ENCODE results near the gene CHFR. TPM values are rescaled to one million over a fixed set of nuclear protein-coding genes. Genes with fewer than 3 reads are reported as not detected.
"Not testable (repeated sequence)": the region's sequence is repeated elsewhere in the genome, so short reads cannot be mapped to it uniquely, and the experiment has no call there.

The CHFR gene
- total RNA-seq, 2 experiments from 2014 or later = 93.6 to 96.1 TPM

- Mint-ChIP-seq H3K27me3 (no peaks in the 10 kb centered on the region), H3K36me3 (peaks cover 34% of the 10 kb centered on the region), H3K4me3 (no peak overlapping the region), H3K9me3 (no peaks in the 10 kb centered on the region), H3K4me1 (peaks cover 42% of the 10 kb centered on the region), H3K27ac (no peak overlapping the region)
- ATAC-seq (ENCODE audit: low read depth) (no peak), DNase-seq (no peak)
- POLR2A ChIA-PET = no interaction called here
These were observed 55.6 kb downstream of the CHFR start for GRCh38 chr12:132831771-132832170.

GRCh38 chr12:132828706-132829534 lies 58.5 kb downstream of the CHFR start, which contains the start of gene GOLGA3:
Gene GOLGA3 (minus strand): TSS chr12:132828869. CDS start chr12:132822128, 6,741 bp downstream.
- DNase-seq (peak; percentile 98), ATAC-seq (ENCODE audit: low read depth) (peak; percentile 79)
- H3K9me3 Mint-ChIP-seq = no peaks in the 10 kb centered on the region
- H3K4me1 Mint-ChIP-seq = peaks cover 34% of the 10 kb centered on the region
- H3K36me3 Mint-ChIP-seq = peaks cover 37% of the 10 kb centered on the region
- no peaks in the 10 kb centered on the region for H3K27me3 Mint-ChIP-seq
- POLR2A ChIA-PET = interaction anchor here (0.6 to 2.3 kb wide), 13 partner anchors 9 to 251 kb away, joined by 3 to 26 read pairs (median 4); partner anchors contain the start of genes CHFR and ZNF26
- peak within 1 kb of the TSS; percentile 100 for H3K27ac Mint-ChIP-seq
- H3K4me3 Mint-ChIP-seq = peak within 1 kb of the TSS; percentile 97

GRCh38 chr12:132827763-132828703 lies 59.4 kb downstream of the CHFR start:
- H3K4me1 Mint-ChIP-seq = peaks cover 27% of the 10 kb centered on the region
- H3K36me3 Mint-ChIP-seq = peaks cover 33% of the 10 kb centered on the region
- POLR2A ChIA-PET = interaction anchor here (1.0 to 2.3 kb wide), 8 partner anchors 8 to 81 kb away, joined by 3 to 26 read pairs (median 4); partner anchors contain the start of gene CHFR
- H3K27me3 Mint-ChIP-seq = no peaks in the 10 kb centered on the region
- DNase-seq = peak; percentile 59
- H3K4me3 Mint-ChIP-seq = peak overlapping the region; percentile 90
- H3K9me3 Mint-ChIP-seq = no peaks in the 10 kb centered on the region
- ATAC-seq (ENCODE audit: low read depth) = peak; percentile 35
- peak overlapping the region; percentile 94 for H3K27ac Mint-ChIP-seq

- no peaks in the 10 kb centered on the region for H3K27me3 Mint-ChIP-seq
- ATAC-seq (ENCODE audit: low read depth) (no peak), DNase-seq (no peak)
- no peak overlapping the region for H3K27ac Mint-ChIP-seq
- peaks cover 27% of the 10 kb centered on the region for H3K4me1 Mint-ChIP-seq
- H3K4me3 Mint-ChIP-seq = no peak overlapping the region
- POLR2A ChIA-PET = no interaction called here
- no peaks in the 10 kb centered on the region for H3K9me3 Mint-ChIP-seq
- peaks cover 25% of the 10 kb centered on the region for H3K36me3 Mint-ChIP-seq
These were observed 61.5 kb downstream of the CHFR start for GRCh38 chr12:132825861-132826260.

- Mint-ChIP-seq H3K36me3 (peaks cover 27% of the 10 kb centered on the region), H3K9me3 (no peaks in the 10 kb centered on the region), H3K4me1 (peaks cover 27% of the 10 kb centered on the region), H3K27me3 (no peaks in the 10 kb centered on the region), H3K27ac (no peak overlapping the region), H3K4me3 (no peak overlapping the region)
- DNase-seq = no peak
- POLR2A ChIA-PET = no interaction called here
- ATAC-seq (ENCODE audit: low read depth) = no peak
These were observed 62.3 kb downstream of the CHFR start for GRCh38 chr12:132825089-132825488.

- DNase-seq (no peak), ATAC-seq (ENCODE audit: low read depth) (no peak)
- no peaks in the 10 kb centered on the region for H3K9me3 Mint-ChIP-seq
- H3K4me1 Mint-ChIP-seq = peaks cover 27% of the 10 kb centered on the region
- no peak overlapping the region for H3K4me3 Mint-ChIP-seq
- POLR2A ChIA-PET = no interaction called here
- no peak overlapping the region for H3K27ac Mint-ChIP-seq
- H3K27me3 Mint-ChIP-seq = no peaks in the 10 kb centered on the region
- H3K36me3 Mint-ChIP-seq = peaks cover 30% of the 10 kb centered on the region
These were observed 63.4 kb downstream of the CHFR start for GRCh38 chr12:132824053-132824452.

GRCh38 chr12:132818562-132818961 lies 68.8 kb downstream of the CHFR start:
- Mint-ChIP-seq H3K9me3 (no peaks in the 10 kb centered on the region), H3K4me3 (no peak overlapping the region), H3K36me3 (peaks cover 29% of the 10 kb centered on the region), H3K27ac (no peak overlapping the region), H3K27me3 (no peaks in the 10 kb centered on the region), H3K4me1 (peaks cover 9% of the 10 kb centered on the region)
- ATAC-seq (ENCODE audit: low read depth) (no peak), DNase-seq (no peak)
- POLR2A ChIA-PET = no interaction called here

GRCh38 chr12:132814232-132814631 lies 73.2 kb downstream of the CHFR start:
- Mint-ChIP-seq H3K27me3 (no peaks in the 10 kb centered on the region), H3K9me3 (no peaks in the 10 kb centered on the region), H3K4me3 (no peak overlapping the region), H3K27ac (peak overlapping the region; percentile 34), H3K36me3 (peaks cover 33% of the 10 kb centered on the region), H3K4me1 (peaks cover 21% of the 10 kb centered on the region)
- DNase-seq (no peak), ATAC-seq (ENCODE audit: low read depth) (no peak)
- POLR2A ChIA-PET = no interaction called here

- Mint-ChIP-seq H3K27ac (no peak overlapping the region), H3K4me3 (no peak overlapping the region), H3K36me3 (peaks cover 34% of the 10 kb centered on the region), H3K9me3 (no peaks in the 10 kb centered on the region), H3K27me3 (no peaks in the 10 kb centered on the region), H3K4me1 (peaks cover 21% of the 10 kb centered on the region)
- POLR2A ChIA-PET = no interaction called here
- ATAC-seq (ENCODE audit: low read depth) (peak; percentile 34), DNase-seq (no peak)
These were observed 74.0 kb downstream of the CHFR start for GRCh38 chr12:132813443-132813842.

- DNase-seq = no peak
- H3K27ac Mint-ChIP-seq = peak overlapping the region; percentile 6
- H3K9me3 Mint-ChIP-seq = no peaks in the 10 kb centered on the region
- POLR2A ChIA-PET = interaction anchor here (0.6 kb wide), 2 partner anchors 22 to 30 kb away, joined by 3 to 4 read pairs; no protein-coding TSS in a partner anchor
- peak; percentile 49 for ATAC-seq (ENCODE audit: low read depth)
- no peaks in the 10 kb centered on the region for H3K27me3 Mint-ChIP-seq
- peak overlapping the region; percentile 15 for H3K4me3 Mint-ChIP-seq
- peaks cover 22% of the 10 kb centered on the region for H3K4me1 Mint-ChIP-seq
- peaks cover 34% of the 10 kb centered on the region for H3K36me3 Mint-ChIP-seq
These were observed 74.6 kb downstream of the CHFR start for GRCh38 chr12:132812631-132813305.

- peaks cover 41% of the 10 kb centered on the region for H3K36me3 Mint-ChIP-seq
- H3K4me3 Mint-ChIP-seq; H3K9me3 Mint-ChIP-seq; ATAC-seq (ENCODE audit: low read depth); H3K27ac Mint-ChIP-seq; DNase-seq; POLR2A ChIA-PET; H3K27me3 Mint-ChIP-seq: not testable (repeated sequence)
- H3K4me1 Mint-ChIP-seq = peaks cover 30% of the 10 kb centered on the region
These were observed 78.0 kb downstream of the CHFR start for GRCh38 chr12:132809391-132809790.

- no peak overlapping the region for H3K27ac Mint-ChIP-seq
- H3K9me3 Mint-ChIP-seq = no peaks in the 10 kb centered on the region
- peaks cover 40% of the 10 kb centered on the region for H3K36me3 Mint-ChIP-seq
- DNase-seq (no peak), ATAC-seq (ENCODE audit: low read depth) (no peak)
- no peaks in the 10 kb centered on the region for H3K27me3 Mint-ChIP-seq
- POLR2A ChIA-PET = no interaction called here
- peaks cover 22% of the 10 kb centered on the region for H3K4me1 Mint-ChIP-seq
- no peak overlapping the region for H3K4me3 Mint-ChIP-seq
These were observed 79.9 kb downstream of the CHFR start for GRCh38 chr12:132807295-132808092.

All from activated naive CD8-positive, alpha-beta T cell treated with anti-CD3 and anti-CD28 coated beads, Interleukin-2, amount 10 ng/mL, durations not matched to agents 7 days and 5 days (primary cell).